K562 (cell line): ENCODE data around the gene ACY1. TPM values are rescaled to one million over a fixed set of nuclear protein-coding genes. Genes with fewer than 3 reads are reported as not detected.

Source experiments
- ATAC-seq: fragments of 200-7000 bp; cut with Tn5 transposase; 3 replicates; pipeline ENCODE4 v1.9.1; 2020; ENCODE audit warnings: moderate library complexity
- BruUV-seq: library from RNA; stranded (reverse); fragments of 400-500 nt; replicated peaks from 2 replicates; lab custom pipeline; 2021; lab: Mats Ljungman, UMichigan
- CTCF ChIA-PET: fragments of 300-600 bp; formaldehyde crosslinking; extraction: SDS; loops from one replicate; lab custom pipeline; 2021; ENCODE audit warnings: low intra/inter-chr PET ratio; lab: Yijun Ruan, JAX
- POLR2A ChIA-PET: fragments of 300-600, 350-650 bp; sonication (Branson Sonifier 250); formaldehyde crosslinking; extraction: SDS; loops from one replicate; lab custom pipeline; 2021; ENCODE audit warnings: antibody characterized with exemption, inconsistent platforms; lab: Yijun Ruan, JAX
- DNase-seq, 4 experiments: peaks; one replicate each; pipeline versions ENCODE4 v3.0.0 to v3.0.0-alpha.2; 2011 to 2018; ENCODE audit warnings: low spot score in 3 of 4, mixed read lengths in 3 of 4; ENCODE audit errors: extremely low read depth in 1 of 4
- FAIRE-seq: peaks from 2 replicates; lab custom pipeline; 2011; peaks lifted over from hg19 to GRCh38; lab: Jason Lieb, UNC
- H2AFZ ChIP-seq: 2 replicates; pipeline ENCODE4 v1.6.0; 2011; ENCODE audit warnings: low read depth, low read length, control low read depth, inconsistent platforms
- H3K27ac ChIP-seq: fragments of 200-600 bp; 3 replicates; pipeline ENCODE4 v1.8.0; 2011; ENCODE audit warnings: low read depth, mild to moderate bottlenecking, control low read depth, inconsistent platforms, low read length, moderate library complexity, mixed read lengths; ENCODE audit errors: extremely low read depth
- H3K27me3 ChIP-seq, 2 experiments: fragments of 300-600 bp in 1 of 2; 2 replicates in 1 of 2; 3 replicates in 1 of 2; pipeline versions ENCODE4 v1.6.0 to v1.8.0; 2011; ENCODE audit warnings: inconsistent platforms in 2 of 2, low read length in 2 of 2, mild to moderate bottlenecking in 1 of 2, mixed read lengths in 1 of 2, moderate library complexity in 1 of 2; ENCODE audit not compliant: control insufficient read depth in 2 of 2, insufficient read depth in 2 of 2
- H3K36me3 ChIP-seq: fragments of 300-600 bp; 3 replicates; pipeline ENCODE4 v1.8.0; 2011; ENCODE audit warnings: mild to moderate bottlenecking, low read length, inconsistent platforms; ENCODE audit not compliant: control insufficient read depth, insufficient read depth
- H3K4me1 ChIP-seq, 2 experiments: fragments of 200-600 bp in 1 of 2; replicated peaks in 1 of 2; 2 replicates in 1 of 2; 3 replicates in 1 of 2; pipeline versions ENCODE4 v1.5.1 to v1.8.0; 2011; ENCODE audit warnings: inconsistent platforms in 2 of 2, low read length in 2 of 2, mild to moderate bottlenecking in 1 of 2, mixed read lengths in 1 of 2, moderate library complexity in 1 of 2; ENCODE audit not compliant: control insufficient read depth in 2 of 2, insufficient read depth in 2 of 2
- H3K4me2 ChIP-seq: 2 replicates; pipeline ENCODE4 v1.6.1; 2011; ENCODE audit warnings: low read length, control low read depth, inconsistent platforms, mixed read lengths; ENCODE audit not compliant: insufficient read depth
- H3K4me3 ChIP-seq: fragments of 200-600 bp; sonication (generic), shearing (Covaris generic); 2 replicates; pipeline ENCODE4 v1.5.1; 2016; ENCODE audit warnings: control low read depth, inconsistent platforms
- H3K79me2 ChIP-seq: fragments of 200-600 bp; 3 replicates; pipeline ENCODE4 v1.8.0; 2011; ENCODE audit warnings: low read length, inconsistent platforms; ENCODE audit not compliant: control insufficient read depth, insufficient read depth
- H3K9ac ChIP-seq, 2 experiments: 2 replicates each; pipeline versions ENCODE4 v1.6.0 to v1.6.1; 2011; ENCODE audit warnings: low read depth in 2 of 2, low read length in 2 of 2, control low read depth in 1 of 2, inconsistent platforms in 1 of 2, mild to moderate bottlenecking in 1 of 2, mixed read lengths in 1 of 2; ENCODE audit not compliant: insufficient read depth in 1 of 2
- H3K9me1 ChIP-seq: one replicate; pipeline ENCODE4 v1.6.0; 2011; ENCODE audit warnings: inconsistent platforms, mild to moderate bottlenecking, low read length, moderate library complexity; ENCODE audit not compliant: control insufficient read depth, insufficient read depth
- H3K9me3 ChIP-seq: replicated peaks from 2 replicates; pipeline ENCODE4 v1.5.1; 2011; ENCODE audit warnings: low read depth, low read length, inconsistent platforms; ENCODE audit not compliant: control insufficient read depth, insufficient read depth
- H4K20me1 ChIP-seq: replicated peaks from 2 replicates; pipeline ENCODE4 v1.6.1; 2011; ENCODE audit warnings: low read length, inconsistent platforms, mixed read lengths; ENCODE audit not compliant: control insufficient read depth, insufficient read depth
- CTCF ChIP-seq, 3 experiments: IDR thresholded peaks in 2 of 3; conservative IDR thresholded peaks in 1 of 3; 2 replicates each; pipeline ENCODE4 v1.5.1; 2011 to 2012; ENCODE audit warnings: low read length in 3 of 3, mild to moderate bottlenecking in 3 of 3, control low read depth in 2 of 3, improper control_type of control experiment in 1 of 3, inconsistent platforms in 1 of 3, low read depth in 1 of 3, mixed read lengths in 1 of 3, moderate library complexity in 1 of 3; ENCODE audit not compliant: insufficient read depth in 2 of 3
- CTCFL ChIP-seq: IDR thresholded peaks from 2 replicates; pipeline ENCODE4 v1.6.1; 2011; ENCODE audit warnings: borderline replicate concordance, low read depth, mild to moderate bottlenecking, moderate library complexity, low read length; ENCODE audit not compliant: insufficient read depth, poor library complexity, severe bottlenecking
- L3MBTL2 ChIP-seq: fragments of 450-650 bp; IDR thresholded peaks from 2 replicates; pipeline ENCODE4 v1.6.1; 2016; ENCODE audit warnings: mild to moderate bottlenecking, moderate library complexity
- RAD21 ChIP-seq, 2 experiments: fragments of 250-450 bp in 1 of 2; fragments of 450-650 bp in 1 of 2; sonication (Bioruptor Pico) in 1 of 2; formaldehyde crosslinking in 1 of 2; IDR thresholded peaks in 1 of 2; conservative IDR thresholded peaks in 1 of 2; 2 replicates each; pipeline versions ENCODE4 v1.4.0 to v1.8.0; 2020 to 2022; ENCODE audit warnings: mild to moderate bottlenecking in 2 of 2, moderate library complexity in 1 of 2
- REST ChIP-seq, 2 experiments: fragments of 450-650 bp; formaldehyde crosslinking in 1 of 2; IDR thresholded peaks; 2 replicates each; pipeline versions ENCODE4 v1.4.0 to v1.6.1; 2014 to 2020; ENCODE audit warnings: mild to moderate bottlenecking in 2 of 2, borderline replicate concordance in 1 of 2, low read depth in 1 of 2
- ZNF217 ChIP-seq: sonication (generic); formaldehyde crosslinking; IDR thresholded peaks from 2 replicates; pipeline ENCODE4 v1.8.0; 2022; ENCODE audit warnings: mild to moderate bottlenecking, missing genetic modification reagents
- WGBS: fragments of 100-300 bp; shearing (Covaris generic); methylation state at CpG from one replicate; pipeline ENCODE4 v1.1.6; 2016; ENCODE audit warnings: low coverage, mixed read lengths; ENCODE audit not compliant: insufficient coverage; ENCODE audit errors: missing lambda C conversion rate; 5-methylcytosine and 5-hydroxymethylcytosine counted together
- in situ Hi-C: fragments of 300-500 bp; cut with MboI; formaldehyde crosslinking; loops from 4 replicates; pipeline ENCODE4 v1.15.0; 2018; ENCODE audit warnings: inconsistent platforms, mixed read lengths
- intact Hi-C: fragments of 100-400 bp; cut with micrococcal nuclease; formaldehyde crosslinking; loops from 2 replicates; pipeline ENCODE4 v1.14.2; 2022
- polyA plus RNA-seq, 8 experiments: library from polyadenylated mRNA; depleted of rRNA in 4 of 8; stranded (reverse) in 5 of 8; unstranded in 3 of 8; fragments of >200 nt; fragmentation: Nextera tagmentation in 2 of 8; fragmentation: Illumina TruSeq in 1 of 8; extraction: Ambion mirVana in 2 of 8; extraction: Trizol in 1 of 8; gene quantifications; 2 replicates each; pipeline versions ENCODE4 v1.2.1 to v1.2.3, GENCODE V29; 2011 to 2014; ENCODE audit warnings: inconsistent platforms in 1 of 8, missing spikeins in 1 of 8
- total RNA-seq, 7 experiments: library from RNA; depleted of rRNA in 6 of 7; stranded (reverse); fragments of >200 nt in 6 of 7; fragmentation: Illumina TruSeq in 2 of 7; extraction: Trizol in 2 of 7; gene quantifications; 2 replicates each; pipeline versions ENCODE4 v1.2.1 to v1.2.3, GENCODE V29; 2011 to 2021; ENCODE audit warnings: low replicate concordance in 1 of 7

Gene ACY1
- total and polyA plus RNA-seq, 9 of the 15 experiments (the other 6 are each of a cell fraction or from before 2014, with no cell fraction given), result 70.7 to 195 (median 123) TPM

- H3K9me1 ChIP-seq, result no peaks in the 10 kb centered on the region
- H3K27me3 ChIP-seq, result no peaks in the 10 kb centered on the region
- intact Hi-C loops (no loop called here), in situ Hi-C loops (loop anchor here (5.0 to 25.0 kb wide), 2 partner anchors 33 to 373 kb away; no protein-coding TSS in a partner anchor)
- peaks cover 20 to 30% of the 10 kb centered on the region in 2 experiments for H3K4me1 ChIP-seq
- no peaks in the 10 kb centered on the region for H3K36me3 ChIP-seq
- peak overlapping the region; percentile 77 for H2AFZ ChIP-seq
- POLR2A ChIA-PET, result interaction anchor here (1.3 kb wide), 1 partner anchor 19 kb away, joined by 6 read pairs; the partner anchor contains the start of gene RPL29
- CTCF ChIA-PET, result no interaction called here
- no TSS peak for BruUV-seq
- DNase-seq, result peak; percentile 61 to 73 (median 68)
- 36% methylated on average over 8 of the region's 8 CpGs for WGBS
- peak overlapping the region in 1 of 2 experiments; percentile 42; a peak in 1 of 4 replicates for H3K9ac ChIP-seq
- FAIRE-seq, result peak; percentile 75
- H3K4me2 ChIP-seq, result no peak overlapping the region
- H3K79me2 ChIP-seq, result no peaks in the 10 kb centered on the region
- ATAC-seq, result peak; percentile 87
- H3K9me3 ChIP-seq, result no peaks in the 10 kb centered on the region
- no peaks in the 10 kb centered on the region for H4K20me1 ChIP-seq
- no peak overlapping the region for H3K4me3 ChIP-seq
- H3K27ac ChIP-seq, result no peak overlapping the region; the same call in 2 of the 3 replicates
- no peak for TF ChIP-seq ZNF217 (CRISPR knock-in tag)
- TF ChIP-seq REST (IDR thresholded peaks at IDR 0.05; ENCODE audit: borderline replicate concordance), result peak; percentile 10; the same call in 1 of the 2 replicates
- TF ChIP-seq REST (CRISPR knock-in tag; IDR thresholded peaks at IDR 0.05; ENCODE audit: low read depth), result no peak
- peak; percentile 43; the same call in 1 of the 2 replicates for TF ChIP-seq L3MBTL2
- TF ChIP-seq CTCFL, result peak; percentile 55
- peak; percentile 60 to 65 (median 62) for TF ChIP-seq CTCF (IDR thresholded peaks at IDR 0.05 in 2 of 3, conservative IDR thresholded peaks at IDR 0.05 in 1 of 3; ENCODE audit: insufficient read depth in 2 of 3, low read depth in 1 of 3, low read length in 3 of 3)
- peak; percentile 19 to 57; a peak in 3 of 4 replicates for TF ChIP-seq RAD21 (CRISPR knock-in tag; conservative IDR thresholded peaks at IDR 0.05 in 1 of 2, IDR thresholded peaks at IDR 0.05 in 1 of 2)
Observed at GRCh38 chr3:52014613-52015012, 31.3 kb downstream of the ACY1 start.
